Hepatocyte (in vitro differentiated cells): Measurements from ENCODE around the gene KIAA1210. TPM values are rescaled to one million over a fixed set of nuclear protein-coding genes. Genes with fewer than 3 reads are reported as not detected.
A peak's percentile ranks its signal among the peaks of the same experiment; 100 is the strongest.

Source experiments
- DNase-seq: peaks from one replicate; pipeline ENCODE4 v3.0.0-alpha.2; 2016; ENCODE audit warnings: low spot score
- H2AFZ ChIP-seq: fragments of 200-600 bp; sonication (generic); 2 replicates; pipeline ENCODE4 v1.6.0; 2016; ENCODE audit warnings: antibody characterized with exemption, mild to moderate bottlenecking
- H3K27ac ChIP-seq: fragments of 200-600 bp; sonication (generic); 2 replicates; pipeline ENCODE4 v1.5.1; 2016; ENCODE audit warnings: mild to moderate bottlenecking
- H3K27me3 ChIP-seq: fragments of 200-600 bp; sonication (generic); 2 replicates; pipeline ENCODE4 v1.6.1; 2016
- H3K36me3 ChIP-seq: fragments of 200-600 bp; sonication (generic); replicated peaks from 2 replicates; pipeline ENCODE4 v1.5.1; 2016; ENCODE audit warnings: low read depth; ENCODE audit not compliant: insufficient read depth
- H3K4me1 ChIP-seq: fragments of 200-600 bp; sonication (generic); 2 replicates; pipeline ENCODE4 v1.5.1; 2016; ENCODE audit warnings: mild to moderate bottlenecking, moderate library complexity; ENCODE audit not compliant: insufficient read depth
- H3K4me2 ChIP-seq: fragments of 200-600 bp; sonication (generic); 2 replicates; pipeline ENCODE4 v1.6.0; 2016
- H3K4me3 ChIP-seq: fragments of 200-600 bp; sonication (generic); 2 replicates; pipeline ENCODE4 v1.5.1; 2016; ENCODE audit warnings: mild to moderate bottlenecking
- H3K79me2 ChIP-seq: fragments of 200-600 bp; sonication (generic); 2 replicates; pipeline ENCODE4 v1.6.0; 2017; ENCODE audit warnings: mild to moderate bottlenecking
- H3K9me2 ChIP-seq: fragments of 200-600 bp; sonication (generic); replicated peaks from 2 replicates; pipeline ENCODE4 v1.6.0; 2017; ENCODE audit warnings: mild to moderate bottlenecking; ENCODE audit not compliant: insufficient read depth
- H3K9me3 ChIP-seq: fragments of 200-600 bp; sonication (generic); 2 replicates; pipeline ENCODE4 v1.5.1; 2016; ENCODE audit warnings: low read depth, mild to moderate bottlenecking
- H4K20me1 ChIP-seq: fragments of 200-600 bp; sonication (generic); 2 replicates; pipeline ENCODE4 v1.6.0; 2016; ENCODE audit warnings: mild to moderate bottlenecking; ENCODE audit not compliant: insufficient read depth, poor library complexity, severe bottlenecking
- EZH2 ChIP-seq: fragments of 200-600 bp; sonication (generic); IDR thresholded peaks from 2 replicates; pipeline ENCODE4 v1.6.1; 2016; ENCODE audit warnings: antibody characterized with exemption, mild to moderate bottlenecking, borderline replicate concordance
- EZH2phosphoT487 ChIP-seq: fragments of 200-600 bp; sonication (generic); IDR thresholded peaks from one replicate; pipeline ENCODE4 v1.6.1; 2018; ENCODE audit warnings: antibody characterized with exemption, mild to moderate bottlenecking, low read depth, moderate library complexity; ENCODE audit not compliant: unreplicated experiment, severe bottlenecking
- WGBS: methylation state at CpG from one replicate; pipeline ENCODE4 v1.1.6; 2016; ENCODE audit warnings: low lambda C conversion rate; ENCODE audit errors: missing lambda C conversion rate; 5-methylcytosine and 5-hydroxymethylcytosine counted together
- polyA plus RNA-seq: library from polyadenylated mRNA; unstranded; fragments of >200 nt; fragmentation: Nextera tagmentation; extraction: Ambion mirVana; gene quantifications from 2 replicates; pipeline ENCODE4 v1.2.1, GENCODE V29; 2016
- total RNA-seq: library from RNA; depleted of rRNA; stranded (reverse); fragments of >200 nt; gene quantifications from 2 replicates; pipeline ENCODE4 v1.2.3, GENCODE V29; 2014
- TF ChIP-seq, protein P1 (sequence below): fragments of 200-600 bp; sonication (generic); IDR thresholded peaks from 2 replicates; pipeline ENCODE4 v1.5.1; 2016; ENCODE audit warnings: antibody characterized with exemption, mild to moderate bottlenecking; ENCODE audit not compliant: poor library complexity

Gene KIAA1210
- total and polyA plus RNA-seq, 2 experiments from 2014 or later, result 0.03 TPM; not detected in 1

DNA sequence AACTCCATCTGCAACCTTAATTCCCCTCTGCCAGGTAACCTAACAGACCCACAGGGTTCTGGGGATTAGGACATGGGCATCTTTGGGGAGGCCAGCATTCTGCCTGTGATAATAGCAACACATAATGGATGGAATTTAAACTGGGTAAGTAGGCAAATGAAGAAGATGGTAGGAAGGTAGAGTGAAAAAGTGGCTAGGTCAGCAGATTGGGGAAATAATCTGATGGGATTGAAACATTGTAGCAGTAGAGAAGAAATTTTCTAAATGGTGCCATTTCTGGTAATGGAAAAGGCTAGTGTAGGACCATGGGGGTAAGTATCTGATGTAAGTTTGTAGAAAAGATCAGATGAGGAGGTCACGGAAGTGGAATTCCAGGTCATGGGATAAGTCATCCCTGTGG is 57.9 kb downstream of the KIAA1210 start:
- H2AFZ ChIP-seq, result no peak overlapping the region
- TF ChIP-seq EZH2phosphoT487, result no peak
- TF ChIP-seq EZH2, result no peak
- TF ChIP-seq, protein P1, sequence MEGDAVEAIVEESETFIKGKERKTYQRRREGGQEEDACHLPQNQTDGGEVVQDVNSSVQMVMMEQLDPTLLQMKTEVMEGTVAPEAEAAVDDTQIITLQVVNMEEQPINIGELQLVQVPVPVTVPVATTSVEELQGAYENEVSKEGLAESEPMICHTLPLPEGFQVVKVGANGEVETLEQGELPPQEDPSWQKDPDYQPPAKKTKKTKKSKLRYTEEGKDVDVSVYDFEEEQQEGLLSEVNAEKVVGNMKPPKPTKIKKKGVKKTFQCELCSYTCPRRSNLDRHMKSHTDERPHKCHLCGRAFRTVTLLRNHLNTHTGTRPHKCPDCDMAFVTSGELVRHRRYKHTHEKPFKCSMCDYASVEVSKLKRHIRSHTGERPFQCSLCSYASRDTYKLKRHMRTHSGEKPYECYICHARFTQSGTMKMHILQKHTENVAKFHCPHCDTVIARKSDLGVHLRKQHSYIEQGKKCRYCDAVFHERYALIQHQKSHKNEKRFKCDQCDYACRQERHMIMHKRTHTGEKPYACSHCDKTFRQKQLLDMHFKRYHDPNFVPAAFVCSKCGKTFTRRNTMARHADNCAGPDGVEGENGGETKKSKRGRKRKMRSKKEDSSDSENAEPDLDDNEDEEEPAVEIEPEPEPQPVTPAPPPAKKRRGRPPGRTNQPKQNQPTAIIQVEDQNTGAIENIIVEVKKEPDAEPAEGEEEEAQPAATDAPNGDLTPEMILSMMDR, result no peak

DNA sequence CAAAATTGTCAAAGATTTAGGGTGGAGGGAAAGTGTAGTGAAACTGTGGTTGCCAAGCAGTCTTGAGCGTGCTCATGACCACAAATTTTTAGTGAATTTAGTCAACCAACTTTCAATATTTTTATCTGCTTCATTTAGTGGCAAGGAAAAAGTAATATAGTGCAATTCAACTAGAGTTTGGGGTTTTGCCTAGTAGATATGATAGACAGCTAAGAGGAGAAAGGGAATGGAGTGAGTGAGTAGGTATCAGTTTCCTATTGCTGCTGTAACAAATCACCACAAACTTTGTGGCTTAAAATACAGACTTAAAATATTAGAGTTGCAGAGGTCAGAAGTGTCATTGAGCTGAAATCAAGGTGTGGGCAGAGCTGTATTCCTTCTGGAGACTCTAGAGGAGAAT is 58.5 kb downstream of the KIAA1210 start:
- Histone ChIP-seq H3K36me3 (no peaks in the 10 kb centered on the region), H3K4me2 (no peak overlapping the region), H3K27me3 (no peaks in the 10 kb centered on the region), H3K4me3 (no peak overlapping the region), H3K9me3 (no peaks in the 10 kb centered on the region), H3K27ac (no peak overlapping the region), H2AFZ (no peak overlapping the region), H4K20me1 (no peaks in the 10 kb centered on the region), H3K79me2 (no peaks in the 10 kb centered on the region), H3K9me2 (no peaks in the 10 kb centered on the region), H3K4me1 (no peaks in the 10 kb centered on the region)
- TF ChIP-seq EZH2 (no peak), EZH2phosphoT487 (no peak)
- TF ChIP-seq, protein P1, result no peak
- no peak for DNase-seq
- 56% methylated on average over 1 of the region's 1 CpG for WGBS

More for the DNA sequence above, 57.9 kb downstream of the KIAA1210 start:
- H3K9me3 ChIP-seq, result no peaks in the 10 kb centered on the region
- DNase-seq, result no peak
- H3K27me3 ChIP-seq, result no peaks in the 10 kb centered on the region
- no peaks in the 10 kb centered on the region for H3K4me1 ChIP-seq
- no peak overlapping the region for H3K27ac ChIP-seq
- 89% methylated on average over 1 of the region's 1 CpG for WGBS
- H3K36me3 ChIP-seq, result no peaks in the 10 kb centered on the region
- no peaks in the 10 kb centered on the region for H4K20me1 ChIP-seq
- H3K4me3 ChIP-seq, result no peak overlapping the region
- H3K79me2 ChIP-seq, result no peaks in the 10 kb centered on the region
- no peak overlapping the region for H3K4me2 ChIP-seq
- no peaks in the 10 kb centered on the region for H3K9me2 ChIP-seq

DNA sequence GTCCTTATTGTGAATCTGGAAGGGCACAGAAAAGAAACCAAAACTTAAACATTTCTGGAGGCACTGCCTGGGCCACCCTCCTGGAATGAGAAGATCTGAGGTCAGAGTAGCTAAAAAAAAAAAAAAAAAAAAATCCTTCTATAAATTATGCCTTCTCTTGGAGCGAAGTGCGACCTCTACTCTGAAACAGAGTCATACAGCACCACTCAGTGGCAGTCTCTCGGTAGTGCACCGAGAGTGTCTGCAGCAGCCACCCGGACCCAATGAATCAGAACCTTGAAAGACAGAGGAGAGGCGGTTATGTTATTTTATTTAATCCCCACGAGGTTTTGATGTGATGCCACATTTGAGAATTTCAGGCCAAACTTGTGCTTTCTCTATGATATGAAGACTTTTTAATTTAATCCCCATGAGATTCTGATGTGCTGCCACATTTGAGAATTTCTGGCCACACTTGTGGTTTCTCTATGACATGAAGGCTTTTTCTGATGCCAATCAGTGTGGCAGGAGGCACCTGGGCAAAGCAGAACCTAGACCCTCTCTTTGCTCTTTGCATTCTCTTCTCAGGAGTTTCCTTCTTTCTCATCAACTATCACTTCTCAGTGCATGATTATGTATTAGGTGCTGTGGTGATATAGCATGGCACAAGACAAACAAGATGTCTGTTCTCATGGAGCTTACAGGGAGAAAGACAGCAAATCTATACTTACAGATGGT is 60.4 kb downstream of the KIAA1210 start:
- no peak overlapping the region for H3K4me2 ChIP-seq
- H3K27ac ChIP-seq, result no peak overlapping the region
- peaks cover 5% of the 10 kb centered on the region for H3K4me1 ChIP-seq
- no peaks in the 10 kb centered on the region for H3K27me3 ChIP-seq
- H3K79me2 ChIP-seq, result no peaks in the 10 kb centered on the region
- no peaks in the 10 kb centered on the region for H3K36me3 ChIP-seq
- no peaks in the 10 kb centered on the region for H3K9me3 ChIP-seq
- WGBS, result 9% methylated on average over 7 of the region's 7 CpGs
- no peak overlapping the region for H3K4me3 ChIP-seq
- no peaks in the 10 kb centered on the region for H3K9me2 ChIP-seq
- no peak overlapping the region for H2AFZ ChIP-seq
- H4K20me1 ChIP-seq, result no peaks in the 10 kb centered on the region
- TF ChIP-seq EZH2phosphoT487, result no peak
- TF ChIP-seq, protein P1, result peak; percentile 64
- peak; percentile 69 for DNase-seq
